Vagina (tissue), 2 donors: ENCODE results near the gene DDX56. TPM values are rescaled to one million over a fixed set of nuclear protein-coding genes. Genes with fewer than 3 reads are reported as not detected.

ENCODE experiments used
- DNase-seq, 2 donors: peaks; one replicate each; pipeline ENCODE4 v3.0.0-alpha.2; 2017; ENCODE audit errors: extremely low spot score in 2 of 2
- H3K27ac ChIP-seq: fragments of 200-600 bp; sonication (generic); one replicate; pipeline ENCODE4 v1.5.1; 2019
- H3K27me3 ChIP-seq: fragments of 200-600 bp; sonication (generic); one replicate; pipeline ENCODE4 v1.5.1; 2019
- H3K36me3 ChIP-seq, 2 donors: fragments of 200-600 bp; sonication (generic); one replicate each; pipeline ENCODE4 v1.5.1; 2017 to 2019
- H3K4me1 ChIP-seq: fragments of 200-600 bp; sonication (generic); one replicate; pipeline ENCODE4 v1.5.1; 2019
- H3K4me3 ChIP-seq, 2 donors: fragments of 200-600 bp; sonication (generic); 1 replicate in 1 of 2; 2 replicates in 1 of 2; pipeline ENCODE4 v1.5.1; 2016 to 2019
- H3K9me3 ChIP-seq: fragments of 200-600 bp; sonication (generic); one replicate; pipeline ENCODE4 v1.5.1; 2019
- CTCF ChIP-seq, 3 experiments: fragments of 450-650 bp in 2 of 3; fragments of 200-600 bp in 1 of 3; sonication (generic) in 1 of 3; IDR thresholded peaks; one replicate each; pipeline ENCODE4 v1.5.1; 2017 to 2019; ENCODE audit warnings: antibody characterized with exemption in 3 of 3, mild to moderate bottlenecking in 2 of 3, moderate library complexity in 2 of 3
- POLR2A ChIP-seq, 2 donors: fragments of 450-650 bp; IDR thresholded peaks; one replicate each; pipeline ENCODE4 v1.6.1; 2017; ENCODE audit warnings: antibody characterized with exemption in 2 of 2, mild to moderate bottlenecking in 2 of 2, moderate library complexity in 2 of 2
- POLR2AphosphoS5 ChIP-seq, 2 donors: sonication (generic); formaldehyde crosslinking; IDR thresholded peaks; one replicate each; pipeline ENCODE4 v1.9.0; 2017; ENCODE audit warnings: antibody characterized with exemption in 2 of 2, mild to moderate bottlenecking in 2 of 2, low read depth in 1 of 2; ENCODE audit not compliant: insufficient read depth in 1 of 2
- intact Hi-C: fragments of 100-400 bp; cut with DNase I; formaldehyde crosslinking; loops from one replicate; pipeline ENCODE4 v1.15.1; 2023
- total RNA-seq: library from RNA; depleted of rRNA; stranded (reverse); fragments of >200 nt; gene quantifications from one replicate; pipeline ENCODE4 v1.2.3, GENCODE V29; 2016

The DDX56 gene
- 60.2 TPM for total RNA-seq

- peaks cover 0 to 56% of the 10 kb centered on the region in 2 donors for H3K36me3 ChIP-seq
- H3K27ac ChIP-seq, result peak within 1 kb of the TSS; percentile 87
- TF ChIP-seq POLR2AphosphoS5 (IDR thresholded peaks at IDR 0.05; ENCODE audit: insufficient read depth in 1 of 2, low read depth in 1 of 2), result peak; percentile 98 to 99
- TF ChIP-seq CTCF (IDR thresholded peaks at IDR 0.05), result no peak
- peak in 1 of 2 donors; percentile 55 for TF ChIP-seq POLR2A (IDR thresholded peaks at IDR 0.05)
- H3K4me3 ChIP-seq, result peak within 1 kb of the TSS; percentile 86 to 99
- no peaks in the 10 kb centered on the region for H3K27me3 ChIP-seq
- peaks cover 35% of the 10 kb centered on the region for H3K4me1 ChIP-seq
- no peaks in the 10 kb centered on the region for H3K9me3 ChIP-seq
- peak in 1 of 2 donors; percentile 91 for DNase-seq
- intact Hi-C loops, result loop anchor here (10.0 kb wide), 1 partner anchor 411 kb away; no protein-coding TSS in a partner anchor
Measured at GRCh38 chr7:44573464-44574286, at the start of gene DDX56. DDX56 (minus strand) TSS chr7:44573908; CDS start chr7:44573895, 13 bp downstream.

GRCh38 chr7:44622342-44623151 lies 48.8 kb upstream of the DDX56 start:
- no peaks in the 10 kb centered on the region for H3K27me3 ChIP-seq
- peaks cover 0 to 22% of the 10 kb centered on the region in 2 donors for H3K36me3 ChIP-seq
- TF ChIP-seq POLR2A (IDR thresholded peaks at IDR 0.05), result no peak
- no peak for TF ChIP-seq POLR2AphosphoS5 (IDR thresholded peaks at IDR 0.05; ENCODE audit: insufficient read depth in 1 of 2, low read depth in 1 of 2)
- no peak for TF ChIP-seq CTCF (IDR thresholded peaks at IDR 0.05)
- no peak for DNase-seq
- no peak overlapping the region for H3K27ac ChIP-seq
- H3K9me3 ChIP-seq, result no peaks in the 10 kb centered on the region
- intact Hi-C loops, result no loop called here
- peaks cover 56% of the 10 kb centered on the region for H3K4me1 ChIP-seq
- H3K4me3 ChIP-seq, result no peak overlapping the region

- TF ChIP-seq POLR2AphosphoS5 (IDR thresholded peaks at IDR 0.05; ENCODE audit: insufficient read depth in 1 of 2, low read depth in 1 of 2) (no peak), CTCF (IDR thresholded peaks at IDR 0.05) (no peak), POLR2A (IDR thresholded peaks at IDR 0.05) (no peak)
- Histone ChIP-seq H3K4me1 (peaks cover 56% of the 10 kb centered on the region), H3K4me3 (no peak overlapping the region), H3K27me3 (no peaks in the 10 kb centered on the region), H3K27ac (no peak overlapping the region), H3K36me3 (peaks cover 0 to 18% of the 10 kb centered on the region in 2 donors), H3K9me3 (no peaks in the 10 kb centered on the region)
- no peak for DNase-seq
- intact Hi-C loops, result no loop called here
Measured at GRCh38 chr7:44621750-44622103, 48.0 kb upstream of the DDX56 start.

- no peak for DNase-seq
Measured at GRCh38 chr7:44621034-44621749, 47.5 kb upstream of the DDX56 start.

More at GRCh38 chr7:44621034-44621749, 47.5 kb upstream of the DDX56 start:
- no peak overlapping the region for H3K4me3 ChIP-seq
- H3K4me1 ChIP-seq, result peaks cover 56% of the 10 kb centered on the region
- H3K9me3 ChIP-seq, result no peaks in the 10 kb centered on the region
- TF ChIP-seq POLR2AphosphoS5 (IDR thresholded peaks at IDR 0.05; ENCODE audit: insufficient read depth in 1 of 2, low read depth in 1 of 2), result no peak
- TF ChIP-seq POLR2A (IDR thresholded peaks at IDR 0.05), result no peak
- TF ChIP-seq CTCF (IDR thresholded peaks at IDR 0.05), result no peak
- intact Hi-C loops, result no loop called here
- peaks cover 0 to 13% of the 10 kb centered on the region in 2 donors for H3K36me3 ChIP-seq
- H3K27ac ChIP-seq, result no peak overlapping the region
- no peaks in the 10 kb centered on the region for H3K27me3 ChIP-seq
